ENCODE results near the gene NAT10. TPM values are rescaled to one million over a fixed set of nuclear protein-coding genes. Genes with fewer than 3 reads are reported as not detected.
"Not testable (repeated sequence)": the region's sequence is repeated elsewhere in the genome, so short reads cannot be mapped to it uniquely, and the experiment has no call there.

NAT10 gene
- total RNA-seq (2014; rRNA removed; shearing (Covaris generic); ENCODE audit: low replicate concordance), result 52.1 and 96.3 TPM in 2 replicates

- peak; percentile 97 for DNase-seq
- no peaks in the 10 kb centered on the region for H3K27me3 ChIP-seq
- peak within 1 kb of the TSS; percentile 94 for H3K4me3 ChIP-seq
- peaks cover 54% of the 10 kb centered on the region for H3K36me3 ChIP-seq
- H3K9me3 ChIP-seq, result no peaks in the 10 kb centered on the region
Measured at GRCh38 chr11:34105079-34105956, at the start of gene NAT10. Gene NAT10, plus strand, starts transcription at chr11:34105629. Its CDS starts 2,597 bp downstream, at chr11:34108226.

- Histone ChIP-seq H3K27me3 (no peaks in the 10 kb centered on the region), H3K9me3 (no peaks in the 10 kb centered on the region), H3K36me3 (peaks cover 90% of the 10 kb centered on the region), H3K4me3 (no peak overlapping the region)
- DNase-seq, result no peak
Measured at GRCh38 chr11:34056672-34057071, 48.8 kb upstream of the NAT10 start.

- no peak overlapping the region for H3K4me3 ChIP-seq
- H3K9me3 ChIP-seq, result no peaks in the 10 kb centered on the region
- H3K36me3 ChIP-seq, result peaks cover 79% of the 10 kb centered on the region
- DNase-seq, result no peak
- no peaks in the 10 kb centered on the region for H3K27me3 ChIP-seq
Measured at GRCh38 chr11:34063061-34063795, 42.2 kb upstream of the NAT10 start.

- DNase-seq, result no peak
- Histone ChIP-seq H3K9me3 (no peaks in the 10 kb centered on the region), H3K27me3 (no peaks in the 10 kb centered on the region), H3K36me3 (peaks cover 68% of the 10 kb centered on the region), H3K4me3 (no peak overlapping the region)
Measured at GRCh38 chr11:34064291-34064690, 41.1 kb upstream of the NAT10 start.

GRCh38 chr11:34065505-34066203, 39.8 kb upstream of the NAT10 start:
- H3K4me3 ChIP-seq, result no peak overlapping the region
- DNase-seq, result no peak
- H3K36me3 ChIP-seq, result peaks cover 64% of the 10 kb centered on the region
- no peaks in the 10 kb centered on the region for H3K27me3 ChIP-seq
- H3K9me3 ChIP-seq, result no peaks in the 10 kb centered on the region

GRCh38 chr11:34066766-34067165, 38.7 kb upstream of the NAT10 start:
- not testable (repeated sequence) for DNase-seq, H3K9me3 ChIP-seq, H3K4me3 ChIP-seq, H3K27me3 ChIP-seq
- H3K36me3 ChIP-seq, result peaks cover 63% of the 10 kb centered on the region

DNA sequence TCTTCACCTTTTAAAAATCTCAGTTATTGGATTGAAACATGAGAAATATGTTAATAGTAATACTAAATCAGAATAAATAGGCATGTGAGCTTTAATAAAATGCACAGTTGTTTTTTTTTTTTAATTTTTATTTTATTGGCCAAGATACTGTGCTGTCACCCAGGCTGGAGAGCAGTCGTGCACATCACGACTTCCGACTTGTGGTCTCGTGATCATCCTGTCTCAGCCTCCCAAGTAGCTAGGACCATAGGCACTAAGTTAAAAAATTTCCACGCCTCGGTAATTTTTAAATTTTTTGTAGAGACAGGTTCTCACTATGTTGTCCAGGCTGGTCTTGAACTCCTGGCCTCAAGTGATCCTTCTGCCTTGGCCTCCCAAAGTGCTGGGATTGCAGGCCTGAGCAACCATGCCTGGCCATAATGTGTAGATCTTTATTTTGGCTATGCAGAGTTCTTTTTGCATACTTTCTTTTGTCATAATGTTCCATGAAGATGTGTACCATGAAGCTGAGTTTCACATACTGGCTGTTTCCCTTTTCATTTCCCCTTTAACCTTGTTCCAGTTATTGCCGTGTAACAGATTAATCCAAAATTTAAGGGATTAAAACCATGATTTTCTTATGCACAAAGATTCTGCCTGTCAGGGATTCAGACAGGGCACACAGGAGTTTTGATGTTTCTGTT, 37.9 kb upstream of the NAT10 start:
- Histone ChIP-seq H3K9me3 (no peaks in the 10 kb centered on the region), H3K4me3 (no peak overlapping the region), H3K27me3 (no peaks in the 10 kb centered on the region), H3K36me3 (peaks cover 65% of the 10 kb centered on the region)
- no peak for DNase-seq

GRCh38 chr11:34068111-34068510, 37.3 kb upstream of the NAT10 start:
- Histone ChIP-seq H3K9me3 (no peaks in the 10 kb centered on the region), H3K36me3 (peaks cover 65% of the 10 kb centered on the region), H3K27me3 (no peaks in the 10 kb centered on the region), H3K4me3 (no peak overlapping the region)
- DNase-seq, result no peak

DNA sequence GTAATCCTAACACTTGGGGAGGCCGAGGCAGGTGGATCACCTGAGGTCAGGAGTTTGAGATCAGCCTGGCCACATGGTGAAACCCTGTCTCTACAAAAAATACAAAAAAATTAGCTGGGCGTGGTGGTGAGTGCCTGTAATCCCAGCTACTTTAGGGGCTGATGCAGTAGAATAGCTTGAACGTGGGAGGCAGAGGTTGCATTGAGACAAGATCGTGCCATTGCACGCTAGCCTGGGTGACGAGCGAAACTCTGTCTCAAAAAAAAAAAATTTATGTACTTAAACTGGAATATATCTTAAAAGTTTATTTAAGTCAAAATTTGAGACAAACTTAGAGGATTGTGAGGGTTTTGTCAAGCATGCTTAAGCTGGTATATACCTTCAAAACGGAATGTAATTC, 34.1 kb upstream of the NAT10 start:
- not testable (repeated sequence) for H3K27me3 ChIP-seq, H3K4me3 ChIP-seq, H3K9me3 ChIP-seq, DNase-seq
- peaks cover 70% of the 10 kb centered on the region for H3K36me3 ChIP-seq

DNA sequence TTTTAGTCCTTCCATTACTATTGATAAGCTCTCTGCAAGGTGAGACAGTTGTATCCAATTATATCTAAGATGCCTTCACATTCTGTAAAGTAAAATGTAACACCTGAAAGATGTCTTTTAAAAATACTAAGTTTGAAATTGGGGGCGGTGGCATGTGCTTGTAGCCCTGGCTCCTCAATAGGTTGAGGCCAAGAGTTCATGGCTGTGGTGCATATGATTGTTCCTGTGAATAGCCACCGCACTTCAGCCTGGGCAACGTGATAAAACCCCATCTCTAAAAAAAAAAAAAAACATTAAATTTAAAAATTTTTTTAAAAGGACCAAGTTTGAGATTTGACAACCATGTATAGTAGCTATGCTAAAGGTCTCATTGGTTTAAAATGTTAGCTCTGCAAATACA, 33.4 kb upstream of the NAT10 start:
- H3K4me3 ChIP-seq, result no peak overlapping the region
- DNase-seq, result no peak
- no peaks in the 10 kb centered on the region for H3K27me3 ChIP-seq
- H3K36me3 ChIP-seq, result peaks cover 74% of the 10 kb centered on the region
- H3K9me3 ChIP-seq, result no peaks in the 10 kb centered on the region

DNA sequence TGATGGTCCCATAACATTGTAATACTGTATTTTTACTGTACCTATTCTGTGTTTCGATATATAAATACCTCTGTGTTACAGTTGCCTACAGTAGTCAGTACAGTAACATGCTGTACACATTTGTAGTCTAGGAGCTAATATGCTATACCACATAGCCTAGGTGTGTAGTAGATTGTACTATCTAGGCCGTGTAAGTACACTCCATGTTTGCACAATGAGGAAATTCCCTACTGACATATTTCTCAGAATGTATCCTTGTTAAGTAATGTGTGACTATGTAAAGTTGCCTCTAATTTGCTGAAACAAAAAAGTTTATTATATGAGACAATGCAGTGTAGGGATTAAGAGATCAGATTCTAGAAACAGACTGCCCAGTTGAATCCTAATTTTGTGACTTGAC, 32.6 kb upstream of the NAT10 start:
- Histone ChIP-seq H3K4me3 (no peak overlapping the region), H3K9me3 (no peaks in the 10 kb centered on the region), H3K27me3 (no peaks in the 10 kb centered on the region), H3K36me3 (peaks cover 74% of the 10 kb centered on the region)
- no peak for DNase-seq

DNA sequence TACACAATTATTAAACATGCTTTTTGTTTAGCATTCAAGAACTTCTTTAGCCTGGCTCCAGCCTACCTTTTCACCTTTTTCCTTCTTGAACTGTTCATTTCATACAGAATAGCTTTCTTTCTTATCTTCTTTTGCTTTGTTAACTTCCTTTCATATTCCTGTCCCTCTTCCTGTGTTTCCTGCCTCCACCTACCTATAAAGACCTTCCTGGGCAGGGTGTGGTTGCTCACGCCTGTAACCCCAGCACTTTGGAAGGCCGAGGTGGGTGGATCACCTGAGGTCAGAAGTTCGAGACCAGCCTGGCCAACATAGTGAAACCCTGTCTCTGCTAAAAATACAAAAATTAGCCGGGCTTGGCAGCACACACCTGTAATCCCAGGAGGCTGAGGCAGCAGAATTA, 31.0 kb upstream of the NAT10 start:
- no peak for DNase-seq
- H3K9me3 ChIP-seq, result no peaks in the 10 kb centered on the region
- H3K4me3 ChIP-seq, result no peak overlapping the region
- H3K27me3 ChIP-seq, result no peaks in the 10 kb centered on the region
- H3K36me3 ChIP-seq, result peaks cover 90% of the 10 kb centered on the region

- Histone ChIP-seq H3K9me3 (no peaks in the 10 kb centered on the region), H3K27me3 (no peaks in the 10 kb centered on the region), H3K4me3 (no peak overlapping the region), H3K36me3 (peaks cover 92% of the 10 kb centered on the region)
- no peak for DNase-seq
Measured at GRCh38 chr11:34075178-34075820, 30.1 kb upstream of the NAT10 start.

- DNase-seq, result no peak
- H3K4me3 ChIP-seq, result no peak overlapping the region
- H3K9me3 ChIP-seq, result no peaks in the 10 kb centered on the region
- peaks cover 98% of the 10 kb centered on the region for H3K36me3 ChIP-seq
- no peaks in the 10 kb centered on the region for H3K27me3 ChIP-seq
Measured at GRCh38 chr11:34080609-34081008, 24.8 kb upstream of the NAT10 start.

GRCh38 chr11:34084637-34085036, 20.8 kb upstream of the NAT10 start:
- DNase-seq, result no peak
- Histone ChIP-seq H3K27me3 (no peaks in the 10 kb centered on the region), H3K4me3 (no peak overlapping the region), H3K9me3 (no peaks in the 10 kb centered on the region), H3K36me3 (peaks cover 94% of the 10 kb centered on the region)
